GM12864 (cell line): ENCODE results near the gene GPR158.

ENCODE experiments used
- DNase-seq: peaks from one replicate; pipeline ENCODE4 v3.0.0-alpha.2; 2011; ENCODE audit warnings: low read depth
- H3K4me3 ChIP-seq: 2 replicates; pipeline ENCODE4 v1.5.1; 2011; ENCODE audit warnings: mild to moderate bottlenecking, low read depth, low read length, control low read depth
- CTCF ChIP-seq: IDR thresholded peaks from 2 replicates; pipeline ENCODE4 v1.5.1; 2011; ENCODE audit warnings: low read depth, mild to moderate bottlenecking, moderate library complexity, low read length, control low read depth, inconsistent platforms; ENCODE audit errors: missing control alignments

Gene GPR158

GRCh38 chr10:25614652-25615051, 439.9 kb downstream of the GPR158 start:
- DNase-seq: no peak
- TF ChIP-seq CTCF: no peak
- H3K4me3 ChIP-seq: no peak overlapping the region

GRCh38 chr10:25615926-25616325, 441.1 kb downstream of the GPR158 start:
- no peak overlapping the region for H3K4me3 ChIP-seq
- DNase-seq: no peak
- TF ChIP-seq CTCF: no peak

- DNase-seq: no peak
- H3K4me3 ChIP-seq: no peak overlapping the region
- TF ChIP-seq CTCF: no peak
Measured at GRCh38 chr10:25616903-25617592, 442.2 kb downstream of the GPR158 start.

- no peak for DNase-seq
- H3K4me3 ChIP-seq: no peak overlapping the region
- no peak for TF ChIP-seq CTCF
Measured at GRCh38 chr10:25627606-25628005, 452.8 kb downstream of the GPR158 start.

GRCh38 chr10:25629333-25629732, 454.5 kb downstream of the GPR158 start:
- no peak for TF ChIP-seq CTCF
- no peak overlapping the region for H3K4me3 ChIP-seq
- no peak for DNase-seq

GRCh38 chr10:25631471-25631870, 456.7 kb downstream of the GPR158 start:
- no peak for DNase-seq
- H3K4me3 ChIP-seq: no peak overlapping the region
- TF ChIP-seq CTCF: no peak

- no peak for TF ChIP-seq CTCF
- DNase-seq: no peak
- no peak overlapping the region for H3K4me3 ChIP-seq
Measured at GRCh38 chr10:25632802-25633201, 458.0 kb downstream of the GPR158 start.
